Measurements from ENCODE around the gene PTPN4. TPM values are rescaled to one million over a fixed set of nuclear protein-coding genes. Genes with fewer than 3 reads are reported as not detected.
"Not testable (repeated sequence)": the region's sequence is repeated elsewhere in the genome, so short reads cannot be mapped to it uniquely, and the experiment has no call there.

Gene PTPN4
- total and polyA plus RNA-seq, 2 donors (not counting 1 experiment from before 2014, with no cell fraction given), result 5.3 to 22.3 TPM

- no peak for DNase-seq (ENCODE audit: low read depth in 2 of 2)
- H3K4me3 ChIP-seq (replicated peaks in 1 of 4; ENCODE audit: control extremely low read depth in 1 of 4, insufficient read depth in 1 of 4, low read depth in 3 of 4, low read length in 4 of 4), result no peak overlapping the region
- H3K9me3 ChIP-seq (ENCODE audit: control insufficient read depth, insufficient read depth, low read depth, low read length), result no peaks in the 10 kb centered on the region
- H3K36me3 ChIP-seq (ENCODE audit: control insufficient read depth, insufficient read depth, low read length), result no peaks in the 10 kb centered on the region
- no peaks in the 10 kb centered on the region for H4K20me1 ChIP-seq (ENCODE audit: control insufficient read depth, extremely low read depth, insufficient read depth, low read length)
- H3K79me2 ChIP-seq (ENCODE audit: control insufficient read depth, insufficient read depth, low read length), result no peaks in the 10 kb centered on the region
- H2AFZ ChIP-seq (ENCODE audit: low read length), result no peak overlapping the region
- no peak overlapping the region for H3K9ac ChIP-seq (ENCODE audit: insufficient read depth, low read length)
- no peaks in the 10 kb centered on the region for H3K27me3 ChIP-seq (ENCODE audit: control insufficient read depth, insufficient read depth, low read length)
- no peak for TF ChIP-seq EZH2 (IDR thresholded peaks at IDR 0.05; ENCODE audit: low read length, missing control alignments)
- TF ChIP-seq, protein P1, sequence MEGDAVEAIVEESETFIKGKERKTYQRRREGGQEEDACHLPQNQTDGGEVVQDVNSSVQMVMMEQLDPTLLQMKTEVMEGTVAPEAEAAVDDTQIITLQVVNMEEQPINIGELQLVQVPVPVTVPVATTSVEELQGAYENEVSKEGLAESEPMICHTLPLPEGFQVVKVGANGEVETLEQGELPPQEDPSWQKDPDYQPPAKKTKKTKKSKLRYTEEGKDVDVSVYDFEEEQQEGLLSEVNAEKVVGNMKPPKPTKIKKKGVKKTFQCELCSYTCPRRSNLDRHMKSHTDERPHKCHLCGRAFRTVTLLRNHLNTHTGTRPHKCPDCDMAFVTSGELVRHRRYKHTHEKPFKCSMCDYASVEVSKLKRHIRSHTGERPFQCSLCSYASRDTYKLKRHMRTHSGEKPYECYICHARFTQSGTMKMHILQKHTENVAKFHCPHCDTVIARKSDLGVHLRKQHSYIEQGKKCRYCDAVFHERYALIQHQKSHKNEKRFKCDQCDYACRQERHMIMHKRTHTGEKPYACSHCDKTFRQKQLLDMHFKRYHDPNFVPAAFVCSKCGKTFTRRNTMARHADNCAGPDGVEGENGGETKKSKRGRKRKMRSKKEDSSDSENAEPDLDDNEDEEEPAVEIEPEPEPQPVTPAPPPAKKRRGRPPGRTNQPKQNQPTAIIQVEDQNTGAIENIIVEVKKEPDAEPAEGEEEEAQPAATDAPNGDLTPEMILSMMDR (conservative IDR thresholded peaks at IDR 0.05 in 1 of 2, IDR thresholded peaks at IDR 0.05 in 1 of 2; ENCODE audit: low read depth in 1 of 2, low read length in 2 of 2), result no peak
- no peak overlapping the region for H3K27ac ChIP-seq (ENCODE audit: insufficient read depth, low read length)
- no peaks in the 10 kb centered on the region for H3K4me1 ChIP-seq (ENCODE audit: control insufficient read depth, extremely low read depth, insufficient read depth, low read length)
- H3K4me2 ChIP-seq (ENCODE audit: extremely low read depth, insufficient read depth, low read length), result no peak overlapping the region
Observed at GRCh38 chr2:120018549-120018948, 258.8 kb downstream of the PTPN4 start.

- no peak for TF ChIP-seq EZH2 (IDR thresholded peaks at IDR 0.05; ENCODE audit: low read length, missing control alignments)
- TF ChIP-seq, protein P1 (conservative IDR thresholded peaks at IDR 0.05 in 1 of 2, IDR thresholded peaks at IDR 0.05 in 1 of 2; ENCODE audit: low read depth in 1 of 2, low read length in 2 of 2), result no peak
- Histone ChIP-seq H3K79me2 (ENCODE audit: control insufficient read depth, insufficient read depth, low read length) (no peaks in the 10 kb centered on the region), H3K9me3 (ENCODE audit: control insufficient read depth, insufficient read depth, low read depth, low read length) (no peaks in the 10 kb centered on the region), H3K4me2 (ENCODE audit: extremely low read depth, insufficient read depth, low read length) (no peak overlapping the region), H3K4me3 (replicated peaks in 1 of 4; ENCODE audit: control extremely low read depth in 1 of 4, insufficient read depth in 1 of 4, low read depth in 3 of 4, low read length in 4 of 4) (no peak overlapping the region), H3K36me3 (ENCODE audit: control insufficient read depth, insufficient read depth, low read length) (no peaks in the 10 kb centered on the region), H4K20me1 (ENCODE audit: control insufficient read depth, extremely low read depth, insufficient read depth, low read length) (no peaks in the 10 kb centered on the region), H3K27ac (ENCODE audit: insufficient read depth, low read length) (no peak overlapping the region), H3K4me1 (ENCODE audit: control insufficient read depth, extremely low read depth, insufficient read depth, low read length) (no peaks in the 10 kb centered on the region), H2AFZ (ENCODE audit: low read length) (no peak overlapping the region), H3K27me3 (ENCODE audit: control insufficient read depth, insufficient read depth, low read length) (no peaks in the 10 kb centered on the region), H3K9ac (ENCODE audit: insufficient read depth, low read length) (no peak overlapping the region)
- peak in 1 of 2 donors; percentile 24 for DNase-seq (ENCODE audit: low read depth in 2 of 2)
Observed at GRCh38 chr2:120020554-120020953, 260.8 kb downstream of the PTPN4 start.

DNA sequence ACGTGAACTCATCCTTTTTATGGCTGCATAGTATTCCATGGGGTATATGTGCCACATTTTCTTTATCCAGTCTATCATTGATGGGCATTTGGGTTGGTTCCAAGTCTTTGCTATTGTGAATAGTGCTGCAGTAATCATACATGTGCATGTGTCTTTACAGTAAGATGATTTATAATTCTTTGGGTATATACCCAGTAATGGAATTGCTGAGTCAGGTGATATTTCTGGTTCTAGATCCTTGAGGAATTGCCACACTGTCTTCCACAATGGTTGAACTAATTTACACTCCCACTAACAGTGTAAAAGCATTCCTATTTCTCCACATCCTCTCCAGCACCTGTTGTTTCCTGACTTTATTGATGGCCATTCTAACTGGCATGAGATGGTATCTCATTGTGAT lies 262.8 kb downstream of the PTPN4 start:
- not testable (repeated sequence) for H3K27ac ChIP-seq (ENCODE audit: insufficient read depth, low read length); H3K4me3 ChIP-seq (replicated peaks in 1 of 4; ENCODE audit: control extremely low read depth in 1 of 4, insufficient read depth in 1 of 4, low read depth in 3 of 4, low read length in 4 of 4); DNase-seq (ENCODE audit: low read depth in 2 of 2); H3K27me3 ChIP-seq (ENCODE audit: control insufficient read depth, insufficient read depth, low read length); H3K9me3 ChIP-seq (ENCODE audit: control insufficient read depth, insufficient read depth, low read depth, low read length); H3K4me2 ChIP-seq (ENCODE audit: extremely low read depth, insufficient read depth, low read length); H3K79me2 ChIP-seq (ENCODE audit: control insufficient read depth, insufficient read depth, low read length); H3K4me1 ChIP-seq (ENCODE audit: control insufficient read depth, extremely low read depth, insufficient read depth, low read length); H2AFZ ChIP-seq (ENCODE audit: low read length); H4K20me1 ChIP-seq (ENCODE audit: control insufficient read depth, extremely low read depth, insufficient read depth, low read length); H3K36me3 ChIP-seq (ENCODE audit: control insufficient read depth, insufficient read depth, low read length); H3K9ac ChIP-seq (ENCODE audit: insufficient read depth, low read length)
